HAP-1 (cell line): ENCODE measurements around the gene ARMC3.
"Not testable (repeated sequence)": the region's sequence is repeated elsewhere in the genome, so short reads cannot be mapped to it uniquely, and the experiment has no call there.

ENCODE experiments used
- DNase-seq, 2 experiments: peaks; one replicate each; pipeline ENCODE4 v3.0.0-alpha.2; 2016 to 2020; ENCODE audit warnings: low spot score in 2 of 2
- H3K27me3 ChIP-seq: fragments of 250-450 bp; sonication (Bioruptor Pico); 2 replicates; pipeline ENCODE4 v1.5.1; 2020; ENCODE audit warnings: low read depth, mild to moderate bottlenecking, moderate library complexity
- H3K36me3 ChIP-seq: fragments of 250-450 bp; sonication (Bioruptor Pico); replicated peaks from 2 replicates; pipeline ENCODE4 v1.5.1; 2020; ENCODE audit warnings: mild to moderate bottlenecking
- H3K4me1 ChIP-seq: fragments of 250-450 bp; sonication (Bioruptor Pico); 2 replicates; pipeline ENCODE4 v1.5.1; 2020; ENCODE audit warnings: mild to moderate bottlenecking
- H3K4me3 ChIP-seq: fragments of 250-450 bp; sonication (Bioruptor Pico); 2 replicates; pipeline ENCODE4 v1.5.1; 2020; ENCODE audit warnings: mild to moderate bottlenecking, moderate library complexity
- H3K9me3 ChIP-seq: fragments of 250-450 bp; sonication (Bioruptor Pico); 2 replicates; pipeline ENCODE4 v1.5.1; 2020; ENCODE audit warnings: mild to moderate bottlenecking, moderate library complexity
- in situ Hi-C: fragments of 300-500 bp; cut with MboI; formaldehyde crosslinking; loops from 3 replicates; pipeline ENCODE4 v1.14.3; 2020; ENCODE audit warnings: low sequenced_read_pairs, inconsistent platforms, mixed read lengths

Gene ARMC3

GRCh38 chr10:23051855-23052331 lies 124.0 kb downstream of the ARMC3 start:
- no peaks in the 10 kb centered on the region for H3K36me3 ChIP-seq
- no peaks in the 10 kb centered on the region for H3K9me3 ChIP-seq
- peaks cover 22% of the 10 kb centered on the region for H3K4me1 ChIP-seq
- in situ Hi-C loops = no loop called here
- no peaks in the 10 kb centered on the region for H3K27me3 ChIP-seq
- H3K4me3 ChIP-seq = no peak overlapping the region
- DNase-seq = no peak

- Histone ChIP-seq H3K36me3 (no peaks in the 10 kb centered on the region), H3K27me3 (no peaks in the 10 kb centered on the region), H3K9me3 (no peaks in the 10 kb centered on the region), H3K4me3 (no peak overlapping the region), H3K4me1 (peaks cover 22% of the 10 kb centered on the region)
- peak; percentile 50 to 51 for DNase-seq
- in situ Hi-C loops = no loop called here
Observed at GRCh38 chr10:23053036-23053435, 125.2 kb downstream of the ARMC3 start.

GRCh38 chr10:23055424-23056185 lies 127.8 kb downstream of the ARMC3 start:
- peaks cover 25% of the 10 kb centered on the region for H3K4me1 ChIP-seq
- no peaks in the 10 kb centered on the region for H3K27me3 ChIP-seq
- no peaks in the 10 kb centered on the region for H3K36me3 ChIP-seq
- peak; percentile 49 to 71 for DNase-seq
- in situ Hi-C loops = no loop called here
- no peaks in the 10 kb centered on the region for H3K9me3 ChIP-seq
- H3K4me3 ChIP-seq = no peak overlapping the region

GRCh38 chr10:23056186-23056579 lies 128.3 kb downstream of the ARMC3 start:
- H3K36me3 ChIP-seq = no peaks in the 10 kb centered on the region
- peak in 1 of 2 experiments; percentile 37 for DNase-seq
- H3K9me3 ChIP-seq = no peaks in the 10 kb centered on the region
- no peaks in the 10 kb centered on the region for H3K27me3 ChIP-seq
- H3K4me1 ChIP-seq = peaks cover 26% of the 10 kb centered on the region
- in situ Hi-C loops = no loop called here
- no peak overlapping the region for H3K4me3 ChIP-seq

DNA sequence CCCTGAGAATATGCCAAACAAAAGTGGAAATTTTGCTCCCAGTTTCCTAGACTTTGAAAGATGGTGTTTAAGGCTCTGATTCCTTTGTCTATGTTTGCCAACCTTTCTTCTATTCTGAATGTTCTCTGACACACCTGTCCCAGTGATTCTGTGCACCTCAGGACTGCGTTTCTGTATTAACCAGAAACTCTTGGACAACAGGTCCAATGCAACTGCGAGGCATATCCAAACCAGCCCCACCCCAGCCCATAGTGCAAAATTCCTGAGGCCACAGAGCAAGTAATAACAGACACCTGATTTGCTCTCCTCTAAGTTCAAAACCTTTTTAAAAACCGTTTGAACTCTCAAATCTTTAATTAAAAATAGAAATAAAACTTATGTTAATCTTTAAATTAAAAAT lies 130.5 kb downstream of the ARMC3 start:
- DNase-seq = no peak
- H3K27me3 ChIP-seq = no peaks in the 10 kb centered on the region
- H3K9me3 ChIP-seq = no peaks in the 10 kb centered on the region
- in situ Hi-C loops = no loop called here
- peaks cover 25% of the 10 kb centered on the region for H3K4me1 ChIP-seq
- no peak overlapping the region for H3K4me3 ChIP-seq
- no peaks in the 10 kb centered on the region for H3K36me3 ChIP-seq

DNA sequence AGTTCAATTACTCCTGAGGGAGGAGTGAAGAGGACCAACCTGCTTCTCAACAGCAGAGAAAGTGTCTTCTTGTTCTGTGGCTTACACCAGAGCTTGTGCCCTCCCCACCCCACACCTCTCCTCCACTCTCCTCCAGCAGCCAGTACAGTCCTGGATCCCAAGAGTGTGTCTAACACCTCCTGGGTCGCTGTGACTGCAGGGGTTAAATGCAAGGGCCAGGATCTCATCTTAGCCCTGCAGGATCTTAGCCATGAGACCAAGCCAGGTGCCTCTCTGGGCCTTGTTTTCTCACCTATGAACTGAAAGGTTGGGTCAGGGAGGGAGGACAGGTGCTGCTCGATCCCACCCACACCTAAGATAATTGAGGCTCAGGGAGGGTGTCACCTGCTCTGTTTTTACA lies 133.1 kb downstream of the ARMC3 start:
- H3K27me3 ChIP-seq = no peaks in the 10 kb centered on the region
- no peaks in the 10 kb centered on the region for H3K36me3 ChIP-seq
- no peak for DNase-seq
- H3K4me3 ChIP-seq = no peak overlapping the region
- in situ Hi-C loops = loop anchor here (10.0 kb wide), 1 partner anchor 1056 kb away; the partner anchor contains the start of gene DNAJC1
- H3K4me1 ChIP-seq = peaks cover 19% of the 10 kb centered on the region
- H3K9me3 ChIP-seq = no peaks in the 10 kb centered on the region

- Histone ChIP-seq H3K9me3 (no peaks in the 10 kb centered on the region), H3K4me3 (no peak overlapping the region), H3K36me3 (no peaks in the 10 kb centered on the region), H3K4me1 (peaks cover 11% of the 10 kb centered on the region), H3K27me3 (no peaks in the 10 kb centered on the region)
- in situ Hi-C loops = loop anchor here (10.0 kb wide), 1 partner anchor 1059 kb away; the partner anchor contains the start of gene DNAJC1
- DNase-seq = no peak
Observed at GRCh38 chr10:23063045-23063972, 135.5 kb downstream of the ARMC3 start.

DNA sequence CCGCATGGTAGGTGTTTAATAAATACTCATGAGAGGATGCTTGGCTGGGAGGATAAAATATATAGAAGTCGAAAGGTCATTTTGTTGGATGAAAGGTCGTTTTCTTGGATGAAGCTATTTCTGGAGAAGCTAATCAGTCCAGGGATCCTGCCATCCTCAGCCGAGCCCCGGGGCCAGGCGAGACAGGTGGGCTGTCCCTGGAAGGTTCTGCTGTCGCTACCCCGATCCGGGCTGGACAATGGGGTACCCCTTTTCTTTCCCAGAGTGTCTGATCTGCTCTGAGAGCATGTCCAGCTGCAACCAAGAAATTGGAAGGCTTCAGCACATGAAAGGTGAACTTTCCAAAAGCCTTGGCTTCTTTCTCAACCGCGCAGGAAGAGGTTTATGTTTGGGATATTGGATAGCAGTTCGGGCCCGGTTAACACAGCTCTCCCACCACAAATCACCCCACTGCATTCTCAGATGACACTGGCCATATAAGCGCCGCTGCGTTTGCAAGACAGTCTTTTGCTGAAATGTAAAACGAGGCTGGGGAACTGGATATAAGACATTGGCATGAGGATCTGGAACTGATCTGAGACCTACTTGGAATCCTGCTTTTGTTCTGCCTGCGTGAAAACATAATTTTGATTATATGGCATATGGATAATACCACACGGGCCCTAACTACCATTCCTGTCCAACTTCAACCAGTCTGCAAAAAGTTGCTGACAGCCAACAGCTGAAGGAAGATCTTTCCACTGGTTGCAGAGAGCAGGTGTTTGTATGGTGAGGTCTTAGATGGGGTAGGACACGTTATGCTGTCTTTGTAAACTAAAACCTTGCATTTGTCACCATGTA lies 136.3 kb downstream of the ARMC3 start:
- in situ Hi-C loops = loop anchor here (10.0 kb wide), 1 partner anchor 1059 kb away; the partner anchor contains the start of gene DNAJC1
- H3K9me3 ChIP-seq = no peaks in the 10 kb centered on the region
- H3K4me1 ChIP-seq = peaks cover 8% of the 10 kb centered on the region
- H3K27me3 ChIP-seq = no peaks in the 10 kb centered on the region
- no peak for DNase-seq
- H3K4me3 ChIP-seq = no peak overlapping the region
- no peaks in the 10 kb centered on the region for H3K36me3 ChIP-seq

DNA sequence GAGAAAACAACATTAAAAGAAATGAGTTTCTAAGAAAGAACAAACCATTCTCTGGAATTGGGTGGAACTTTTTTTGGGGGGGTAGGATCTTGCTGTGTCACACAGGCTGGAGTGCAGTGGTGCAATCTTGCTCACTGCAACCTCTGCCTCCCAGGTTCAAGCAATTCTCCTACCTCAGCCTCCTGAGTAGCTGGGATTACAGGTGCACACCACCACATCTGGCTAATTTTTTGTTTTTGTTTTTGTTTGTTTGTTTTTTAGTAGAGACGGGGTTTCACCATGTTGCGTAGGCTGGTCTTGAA lies 136.9 kb downstream of the ARMC3 start:
- DNase-seq, H3K9me3 ChIP-seq, H3K4me1 ChIP-seq, H3K27me3 ChIP-seq, H3K4me3 ChIP-seq, H3K36me3 ChIP-seq: not testable (repeated sequence)
- in situ Hi-C loops = loop anchor here (10.0 kb wide), 1 partner anchor 1060 kb away; the partner anchor contains the start of gene DNAJC1

DNA sequence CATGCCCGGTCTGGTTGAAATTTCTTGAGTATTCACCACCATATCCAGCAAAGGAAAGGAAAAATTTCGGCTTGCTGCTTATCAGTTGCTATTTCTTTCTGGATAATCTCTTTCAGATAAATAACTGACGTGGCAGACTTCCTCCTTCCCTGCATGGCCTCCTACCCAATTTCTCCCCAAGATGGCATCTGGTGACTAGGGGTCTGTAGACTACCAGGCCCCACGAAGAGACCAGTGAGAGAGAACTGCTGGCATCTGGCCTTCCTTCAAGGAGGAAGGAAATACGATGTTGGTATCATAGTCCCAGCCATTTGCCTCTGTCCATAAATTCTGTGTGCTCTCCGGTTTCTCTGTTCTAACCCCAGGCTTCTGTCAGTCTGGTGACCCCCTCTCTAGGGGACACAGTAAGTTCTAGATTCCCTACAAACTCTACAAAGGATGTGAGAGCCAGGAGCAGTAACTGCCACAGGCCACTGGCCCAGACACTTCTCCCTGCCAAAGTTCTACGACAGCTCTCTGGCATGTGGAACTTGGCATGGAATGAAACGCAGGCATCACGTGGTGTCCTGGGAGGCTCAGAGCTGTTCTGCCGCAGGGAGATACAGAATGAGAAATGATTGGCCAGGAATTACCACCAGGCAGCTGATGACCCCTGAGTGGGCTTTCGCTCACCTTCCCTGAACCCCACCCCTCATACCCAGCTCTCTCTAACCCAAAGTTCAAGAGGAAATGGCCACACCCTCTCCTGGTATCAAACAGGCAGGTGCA lies 137.5 kb downstream of the ARMC3 start:
- Histone ChIP-seq H3K36me3 (no peaks in the 10 kb centered on the region), H3K9me3 (no peaks in the 10 kb centered on the region), H3K4me3 (no peak overlapping the region), H3K4me1 (peaks cover 8% of the 10 kb centered on the region), H3K27me3 (no peaks in the 10 kb centered on the region)
- DNase-seq = no peak
- in situ Hi-C loops = loop anchor here (10.0 kb wide), 1 partner anchor 1061 kb away; the partner anchor contains the start of gene DNAJC1

GRCh38 chr10:23067337-23067736 lies 139.5 kb downstream of the ARMC3 start:
- no peaks in the 10 kb centered on the region for H3K4me1 ChIP-seq
- no peaks in the 10 kb centered on the region for H3K36me3 ChIP-seq
- H3K9me3 ChIP-seq = no peaks in the 10 kb centered on the region
- no peak for DNase-seq
- in situ Hi-C loops = loop anchor here (10.0 kb wide), 1 partner anchor 1063 kb away; the partner anchor contains the start of gene DNAJC1
- H3K27me3 ChIP-seq = no peaks in the 10 kb centered on the region
- H3K4me3 ChIP-seq = no peak overlapping the region

DNA sequence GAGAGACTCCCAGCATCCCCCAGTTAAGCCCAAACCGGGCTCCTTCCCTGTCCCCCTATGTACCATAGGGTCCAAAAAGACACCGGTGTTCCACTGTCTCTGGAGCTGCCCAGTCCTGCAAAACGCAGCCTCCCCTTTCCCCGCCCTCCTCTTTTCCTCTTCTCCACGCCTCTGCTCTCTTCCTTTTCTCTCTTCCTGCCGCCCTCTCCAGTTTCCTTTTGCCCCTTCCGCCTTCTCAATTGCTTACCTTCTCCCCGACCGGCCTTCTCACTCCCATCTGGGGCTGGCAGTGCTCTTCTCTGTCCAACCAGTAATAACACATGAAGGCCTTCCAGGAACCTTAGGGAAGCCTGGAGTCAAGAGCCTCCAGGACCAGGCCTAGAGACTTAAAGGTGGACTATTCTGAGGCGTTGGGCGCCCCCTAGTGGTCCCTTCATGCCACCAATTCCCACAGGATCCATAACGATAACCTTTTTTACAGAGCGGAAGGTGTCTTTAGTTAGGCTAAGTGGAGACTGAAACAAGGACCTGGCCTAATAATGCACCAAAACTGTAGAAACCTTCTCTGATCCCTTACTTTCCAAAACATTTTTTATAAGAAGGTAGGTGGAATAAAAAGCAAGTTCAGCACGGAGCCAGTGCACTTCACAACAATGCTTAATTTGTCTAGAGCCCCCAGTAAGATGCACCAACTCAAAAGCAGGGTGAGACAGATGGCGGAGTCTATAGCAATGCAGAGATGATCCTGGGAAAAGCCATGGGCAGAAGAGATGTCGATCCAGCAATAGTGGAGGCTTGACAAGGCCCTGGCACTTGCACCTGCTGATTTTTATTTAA lies 140.3 kb downstream of the ARMC3 start:
- no peaks in the 10 kb centered on the region for H3K9me3 ChIP-seq
- no peaks in the 10 kb centered on the region for H3K36me3 ChIP-seq
- peak; percentile 82 to 86 for DNase-seq
- no peaks in the 10 kb centered on the region for H3K27me3 ChIP-seq
- H3K4me1 ChIP-seq = no peaks in the 10 kb centered on the region
- in situ Hi-C loops = loop anchor here (10.0 kb wide), 1 partner anchor 1063 kb away; the partner anchor contains the start of gene DNAJC1
- H3K4me3 ChIP-seq = no peak overlapping the region
